GM12878 (cell line): ENCODE measurements around the gene JAML. TPM values are rescaled to one million over a fixed set of nuclear protein-coding genes. Genes with fewer than 3 reads are reported as not detected.

Experiments used
- ATAC-seq: fragments of 200-7000 bp; cut with Tn5 transposase; 3 replicates; pipeline ENCODE4 v1.9.1; 2020; ENCODE audit warnings: mild to moderate bottlenecking, moderate library complexity
- BruUV-seq: library from RNA; stranded (reverse); fragments of 400-500 nt; replicated peaks from 2 replicates; lab custom pipeline; 2021; lab: Mats Ljungman, UMichigan
- CTCF ChIA-PET: fragments of 300-600 bp; sonication (Branson Sonifier 250); formaldehyde crosslinking; extraction: SDS; loops from one replicate; lab custom pipeline; 2021; ENCODE audit warnings: inconsistent platforms; lab: Yijun Ruan, JAX
- POLR2A ChIA-PET: fragments of 350-600 bp; formaldehyde crosslinking; extraction: SDS; loops from one replicate; lab custom pipeline; 2021; ENCODE audit warnings: inconsistent platforms; lab: Charles Lee
- RAD21 ChIA-PET: fragments of 300-600 bp; sonication (Branson Sonifier 250); formaldehyde crosslinking; loops from one replicate; lab custom pipeline; 2023; ENCODE audit warnings: antibody characterized with exemption; ENCODE audit not compliant: unreplicated experiment; lab: Charles Lee
- SMC1A ChIA-PET: fragments of 300-600 bp; sonication (Branson Sonifier 250); formaldehyde crosslinking; loops from one replicate; lab custom pipeline; 2023; ENCODE audit not compliant: unreplicated experiment, uncharacterized antibody; lab: Charles Lee
- DNase-seq: peaks from one replicate; pipeline ENCODE4 v3.0.0-alpha.2; 2011; ENCODE audit warnings: low read depth, low spot score
- FAIRE-seq: peaks from 3 replicates; lab custom pipeline; 2011; peaks lifted over from hg19 to GRCh38; lab: Jason Lieb, UNC
- H2AFZ ChIP-seq: 2 replicates; pipeline ENCODE4 v1.6.0; 2011; ENCODE audit warnings: low read depth, low read length, control low read depth; ENCODE audit not compliant: control insufficient read depth
- H3K27ac ChIP-seq: 2 replicates; pipeline ENCODE4 v1.5.1; 2011; ENCODE audit warnings: control low read depth; ENCODE audit not compliant: control insufficient read depth, insufficient read depth
- H3K27me3 ChIP-seq, 2 experiments: replicated peaks in 1 of 2; 2 replicates each; pipeline versions ENCODE4 v1.6.0 to v1.6.1; 2011; ENCODE audit warnings: low read length in 1 of 2; ENCODE audit not compliant: control insufficient read depth in 2 of 2, insufficient read depth in 2 of 2
- H3K36me3 ChIP-seq, 2 experiments: 2 replicates each; pipeline ENCODE4 v1.5.1; 2011; ENCODE audit warnings: low read length in 1 of 2; ENCODE audit not compliant: control insufficient read depth in 2 of 2, insufficient read depth in 2 of 2
- H3K4me1 ChIP-seq: 2 replicates; pipeline ENCODE4 v1.6.1; 2011; ENCODE audit warnings: mild to moderate bottlenecking, low read length, moderate library complexity, mixed read lengths; ENCODE audit not compliant: control insufficient read depth, insufficient read depth
- H3K4me2 ChIP-seq: 2 replicates; pipeline ENCODE4 v1.6.0; 2011; ENCODE audit warnings: control low read depth; ENCODE audit not compliant: control insufficient read depth, insufficient read depth
- H3K4me3 ChIP-seq: fragments of 200-600 bp; sonication (generic); 2 replicates; pipeline ENCODE4 v1.5.1; 2016
- H3K79me2 ChIP-seq: 2 replicates; pipeline ENCODE4 v1.6.0; 2011; ENCODE audit warnings: low read length; ENCODE audit not compliant: control insufficient read depth, insufficient read depth
- H3K9ac ChIP-seq: 2 replicates; pipeline ENCODE4 v1.8.0; 2011; ENCODE audit warnings: low read length, control low read depth, mixed read lengths; ENCODE audit not compliant: control insufficient read depth, insufficient read depth
- H3K9me3 ChIP-seq: replicated peaks from 3 replicates; pipeline ENCODE4 v1.5.1; 2011; ENCODE audit warnings: mild to moderate bottlenecking, low read length; ENCODE audit not compliant: control insufficient read depth, insufficient read depth
- H4K20me1 ChIP-seq: 2 replicates; pipeline ENCODE4 v1.6.0; 2011; ENCODE audit not compliant: control insufficient read depth, insufficient read depth
- BACH1 ChIP-seq: fragments of 450-650 bp; IDR thresholded peaks from 2 replicates; pipeline ENCODE4 v1.6.1; 2017; ENCODE audit warnings: mild to moderate bottlenecking, borderline replicate concordance
- CTCF ChIP-seq, 3 experiments: IDR thresholded peaks in 2 of 3; conservative IDR thresholded peaks in 1 of 3; 2 replicates each; pipeline ENCODE4 v1.5.1; 2011; ENCODE audit warnings: low read depth in 3 of 3, low read length in 3 of 3, mild to moderate bottlenecking in 3 of 3, control low read depth in 2 of 3, moderate library complexity in 2 of 3, inconsistent platforms in 1 of 3, mixed read lengths in 1 of 3; ENCODE audit not compliant: control insufficient read depth in 2 of 3, insufficient read depth in 1 of 3; ENCODE audit errors: extremely low read depth in 1 of 3
- MTA3 ChIP-seq: IDR thresholded peaks from 2 replicates; pipeline ENCODE4 v1.6.1; 2012; ENCODE audit warnings: low read length, inconsistent platforms, borderline replicate concordance
- PBX3 ChIP-seq: IDR thresholded peaks from 2 replicates; pipeline ENCODE4 v1.6.1; 2011; ENCODE audit warnings: mild to moderate bottlenecking, low read depth, low read length, moderate library complexity; ENCODE audit not compliant: insufficient replicate concordance
- RBBP5 ChIP-seq: fragments of 200-600 bp; sonication (generic); conservative IDR thresholded peaks from 2 replicates; pipeline ENCODE4 v1.6.1; 2016
- SMC3 ChIP-seq: IDR thresholded peaks from 2 replicates; pipeline ENCODE4 v1.6.1; 2011; ENCODE audit warnings: low read length, improper control_type of control experiment, borderline replicate concordance
- SRF ChIP-seq, 2 experiments: IDR thresholded peaks; 2 replicates each; pipeline ENCODE4 v1.6.1; 2011; ENCODE audit warnings: low read depth in 2 of 2, low read length in 2 of 2, mild to moderate bottlenecking in 1 of 2, moderate library complexity in 1 of 2
- whole genome bisulfite sequencing: methylation state at CpG from one replicate; pipeline ENCODE4 v1.1.6; 2016; ENCODE audit warnings: low lambda C conversion rate; ENCODE audit not compliant: insufficient replicate concordance, insufficient coverage; ENCODE audit errors: missing lambda C conversion rate; 5-methylcytosine and 5-hydroxymethylcytosine counted together
- in situ Hi-C: fragments of 300-500 bp; cut with MboI; formaldehyde crosslinking; loops from 9 replicates; pipeline ENCODE4 v1.14.3; 2018; ENCODE audit warnings: mixed read lengths
- intact Hi-C: fragments of 100-400 bp; cut with micrococcal nuclease; formaldehyde crosslinking; loops from one replicate; pipeline ENCODE4 v1.14.2; 2022; ENCODE audit not compliant: unreplicated experiment
- polyA plus RNA-seq, 11 experiments: library from polyadenylated mRNA; depleted of rRNA in 4 of 11; unstranded in 6 of 11; stranded (reverse) in 5 of 11; fragments of >200 nt; fragmentation: Nextera tagmentation in 4 of 11; fragmentation: Illumina TruSeq in 1 of 11; extraction: Ambion mirVana in 4 of 11; extraction: Trizol in 1 of 11; gene quantifications; 1 replicate in 1 of 11; 2 replicates in 10 of 11; pipeline versions ENCODE4 v1.2.1 to v1.2.3, GENCODE V29; 2011 to 2016; ENCODE audit warnings: inconsistent platforms in 2 of 11, missing spikeins in 2 of 11, low read depth in 1 of 11
- total RNA-seq, 4 experiments: library from RNA; depleted of rRNA in 3 of 4; stranded (reverse); fragments of >200 nt in 3 of 4; fragmentation: Illumina TruSeq in 1 of 4; extraction: Trizol in 1 of 4; gene quantifications; 2 replicates each; pipeline versions ENCODE4 v1.2.1 to v1.2.3, GENCODE V29; 2013 to 2021

Gene JAML
- total and polyA plus RNA-seq, 10 of the 15 experiments (the other 5 are each of a cell fraction or from before 2014, with no cell fraction given) = 0.60 to 8.1 (median 3.5) TPM

GRCh38 chr11:118259138-118259537, 34.3 kb upstream of the JAML start (continued):
- TF ChIP-seq PBX3 = no peak
- no peak for TF ChIP-seq BACH1
- TF ChIP-seq SMC3 = no peak
- no peak for TF ChIP-seq SRF (IDR thresholded peaks at IDR 0.05; ENCODE audit: low read depth in 2 of 2, low read length in 2 of 2)

- RAD21 ChIA-PET = interaction anchor here (1.6 kb wide), 1 partner anchor 42 kb away, joined by 3 read pairs; no protein-coding TSS in a partner anchor
- FAIRE-seq (no peak), DNase-seq (no peak), ATAC-seq (no peak)
- CTCF ChIA-PET = interaction anchor here (1.2 to 6.4 kb wide), 4 partner anchors 10 to 60 kb away, joined by 3 to 39 read pairs (median 4); partner anchors contain the start of gene JAML
- SMC1A ChIA-PET = interaction anchor here (1.3 to 10.2 kb wide), 3 partner anchors 20 to 56 kb away, joined by 4 to 56 read pairs (median 17); no protein-coding TSS in a partner anchor
- in situ Hi-C loops = no loop called here
- no peak overlapping the region for H2AFZ ChIP-seq
- peaks cover 2% of the 10 kb centered on the region; the same call in 1 of the 2 replicates for H3K4me1 ChIP-seq
- H3K4me2 ChIP-seq = no peak overlapping the region
- BruUV-seq = no TSS peak
- no peaks in the 10 kb centered on the region for H4K20me1 ChIP-seq
- TF ChIP-seq MTA3 = no peak
- peak in 1 of 3 experiments; percentile 25; a peak in 1 of 6 replicates for TF ChIP-seq CTCF (IDR thresholded peaks at IDR 0.05 in 2 of 3, conservative IDR thresholded peaks at IDR 0.05 in 1 of 3; ENCODE audit: control insufficient read depth in 2 of 3, extremely low read depth in 1 of 3, insufficient read depth in 1 of 3, low read depth in 3 of 3, low read length in 3 of 3)
- no peak for TF ChIP-seq RBBP5
- 0% methylated on average over 1 of the region's 1 CpG for WGBS
- H3K27ac ChIP-seq = no peak overlapping the region
- POLR2A ChIA-PET = no interaction called here
- no peaks in the 10 kb centered on the region for H3K79me2 ChIP-seq
- H3K27me3 ChIP-seq = peaks cover 0 to 2% of the 10 kb centered on the region in 2 experiments; a peak in 1 of 4 replicates
- no peaks in the 10 kb centered on the region; the same call in 1 of the 3 replicates for H3K9me3 ChIP-seq
- no peak overlapping the region for H3K4me3 ChIP-seq
- H3K36me3 ChIP-seq = no peaks in the 10 kb centered on the region
- intact Hi-C loops = no loop called here
- no peak overlapping the region for H3K9ac ChIP-seq
Observed at GRCh38 chr11:118258410-118258809, 33.6 kb upstream of the JAML start.
